HepG2 (cell line): ENCODE results near the gene DPY19L3.

Experiments used
- FOXP1 ChIP-seq, 2 experiments: fragments of 450-650 bp in 1 of 2; IDR thresholded peaks; 2 replicates each; pipeline ENCODE4 v1.6.1; 2017 to 2018; ENCODE audit warnings: antibody characterized with exemption in 1 of 2
- GABPA ChIP-seq, 2 experiments: IDR thresholded peaks; 2 replicates each; pipeline ENCODE4 v1.6.1; 2011 to 2016; ENCODE audit warnings: low read depth in 2 of 2, low read length in 1 of 2, missing biosample characterization in 1 of 2, missing genetic modification characterization in 1 of 2
- POLR2A ChIP-seq, 2 experiments: IDR thresholded peaks; 2 replicates each; pipeline ENCODE4 v1.6.1; 2011; ENCODE audit warnings: low read depth in 2 of 2, low read length in 2 of 2, mild to moderate bottlenecking in 1 of 2, moderate library complexity in 1 of 2; ENCODE audit not compliant: insufficient read depth in 1 of 2
- POLR2AphosphoS5 ChIP-seq: IDR thresholded peaks from 2 replicates; pipeline ENCODE4 v1.6.1; 2012; ENCODE audit warnings: low read depth, low read length
- SIN3A ChIP-seq: IDR thresholded peaks from 2 replicates; pipeline ENCODE4 v1.6.1; 2011; ENCODE audit warnings: low read depth, mild to moderate bottlenecking, control low read depth, low read length, borderline replicate concordance
- STAT5B ChIP-seq: sonication (generic); formaldehyde crosslinking; IDR thresholded peaks from 2 replicates; pipeline ENCODE4 v1.4.0; 2020; ENCODE audit warnings: missing genetic modification reagents
- ZNF235 ChIP-seq: sonication (generic); formaldehyde crosslinking; IDR thresholded peaks from 2 replicates; pipeline ENCODE4 v1.8.1; 2023; ENCODE audit warnings: mild to moderate bottlenecking, missing genetic modification reagents, borderline replicate concordance
- ZNF263 ChIP-seq: sonication (generic); formaldehyde crosslinking; IDR thresholded peaks from 2 replicates; pipeline ENCODE4 v1.4.0; 2020; ENCODE audit warnings: missing genetic modification reagents
- ZNF749 ChIP-seq: sonication (generic); formaldehyde crosslinking; IDR thresholded peaks from 2 replicates; pipeline ENCODE4 v1.8.0; 2022; ENCODE audit warnings: mild to moderate bottlenecking, missing genetic modification reagents, moderate library complexity, borderline replicate concordance
- TF ChIP-seq, protein P1 (sequence below): sonication (generic); formaldehyde crosslinking; IDR thresholded peaks from 2 replicates; pipeline ENCODE4 v1.8.1; 2023; ENCODE audit warnings: missing genetic modification reagents, mild to moderate bottlenecking, borderline replicate concordance
- TF ChIP-seq, protein P2 (sequence below): sonication (generic); formaldehyde crosslinking; IDR thresholded peaks from 2 replicates; pipeline ENCODE4 v1.8.1; 2023; ENCODE audit warnings: missing genetic modification reagents, inconsistent platforms, borderline replicate concordance
- TF ChIP-seq, protein P3 (sequence below): fragments of 450-650 bp; IDR thresholded peaks from 2 replicates; pipeline ENCODE4 v1.6.1; 2016
- TF ChIP-seq, protein P4 (sequence below): sonication (generic); formaldehyde crosslinking; IDR thresholded peaks from 2 replicates; pipeline ENCODE4 v1.5.0; 2020; ENCODE audit warnings: mild to moderate bottlenecking, missing genetic modification reagents, moderate library complexity

DNA sequence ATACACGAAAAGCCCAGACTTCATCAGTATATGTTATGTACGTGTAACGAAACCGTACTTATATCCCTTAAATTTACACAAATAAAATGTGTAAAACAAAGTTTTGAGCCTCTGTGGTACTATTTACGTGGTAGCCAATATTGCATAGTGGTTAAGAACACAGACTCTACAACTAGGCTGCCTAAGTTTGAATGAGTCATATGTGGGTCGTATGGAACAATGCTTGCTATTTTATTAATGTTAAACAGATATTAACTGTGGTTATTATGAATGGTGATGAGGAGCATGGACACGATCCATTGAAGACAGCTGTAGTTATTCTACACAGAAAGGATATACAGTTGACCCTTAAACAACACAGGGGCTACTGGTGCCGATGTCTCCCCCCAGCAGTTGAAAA is 42.5 kb downstream of the DPY19L3 start:
- TF ChIP-seq, protein P1, sequence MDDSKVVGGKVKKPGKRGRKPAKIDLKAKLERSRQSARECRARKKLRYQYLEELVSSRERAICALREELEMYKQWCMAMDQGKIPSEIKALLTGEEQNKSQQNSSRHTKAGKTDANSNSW (CRISPR knock-in tag): no peak
- TF ChIP-seq ZNF235 (CRISPR knock-in tag) (no peak), STAT5B (CRISPR knock-in tag) (no peak), ZNF263 (CRISPR knock-in tag) (no peak), POLR2A (IDR thresholded peaks at IDR 0.05; ENCODE audit: insufficient read depth in 1 of 2, low read depth in 2 of 2, low read length in 2 of 2) (no peak), SIN3A (no peak), FOXP1 (IDR thresholded peaks at IDR 0.05) (no peak), FOXP1 (CRISPR knock-in tag; IDR thresholded peaks at IDR 0.05) (no peak), POLR2AphosphoS5 (no peak), ZNF749 (CRISPR knock-in tag) (no peak), GABPA (IDR thresholded peaks at IDR 0.05; ENCODE audit: low read depth, low read length) (no peak), GABPA (CRISPR knock-in tag; IDR thresholded peaks at IDR 0.05; ENCODE audit: low read depth) (no peak)
- TF ChIP-seq, protein P2, sequence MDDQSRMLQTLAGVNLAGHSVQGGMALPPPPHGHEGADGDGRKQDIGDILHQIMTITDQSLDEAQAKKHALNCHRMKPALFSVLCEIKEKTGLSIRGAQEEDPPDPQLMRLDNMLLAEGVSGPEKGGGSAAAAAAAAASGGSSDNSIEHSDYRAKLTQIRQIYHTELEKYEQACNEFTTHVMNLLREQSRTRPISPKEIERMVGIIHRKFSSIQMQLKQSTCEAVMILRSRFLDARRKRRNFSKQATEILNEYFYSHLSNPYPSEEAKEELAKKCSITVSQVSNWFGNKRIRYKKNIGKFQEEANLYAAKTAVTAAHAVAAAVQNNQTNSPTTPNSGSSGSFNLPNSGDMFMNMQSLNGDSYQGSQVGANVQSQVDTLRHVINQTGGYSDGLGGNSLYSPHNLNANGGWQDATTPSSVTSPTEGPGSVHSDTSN (CRISPR knock-in tag): no peak
- TF ChIP-seq, protein P3, sequence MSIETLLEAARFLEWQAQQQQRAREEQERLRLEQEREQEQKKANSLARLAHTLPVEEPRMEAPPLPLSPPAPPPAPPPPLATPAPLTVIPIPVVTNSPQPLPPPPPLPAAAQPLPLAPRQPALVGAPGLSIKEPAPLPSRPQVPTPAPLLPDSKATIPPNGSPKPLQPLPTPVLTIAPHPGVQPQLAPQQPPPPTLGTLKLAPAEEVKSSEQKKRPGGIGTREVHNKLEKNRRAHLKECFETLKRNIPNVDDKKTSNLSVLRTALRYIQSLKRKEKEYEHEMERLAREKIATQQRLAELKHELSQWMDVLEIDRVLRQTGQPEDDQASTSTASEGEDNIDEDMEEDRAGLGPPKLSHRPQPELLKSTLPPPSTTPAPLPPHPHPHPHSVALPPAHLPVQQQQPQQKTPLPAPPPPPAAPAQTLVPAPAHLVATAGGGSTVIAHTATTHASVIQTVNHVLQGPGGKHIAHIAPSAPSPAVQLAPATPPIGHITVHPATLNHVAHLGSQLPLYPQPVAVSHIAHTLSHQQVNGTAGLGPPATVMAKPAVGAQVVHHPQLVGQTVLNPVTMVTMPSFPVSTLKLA: no peak
- TF ChIP-seq, protein P4, sequence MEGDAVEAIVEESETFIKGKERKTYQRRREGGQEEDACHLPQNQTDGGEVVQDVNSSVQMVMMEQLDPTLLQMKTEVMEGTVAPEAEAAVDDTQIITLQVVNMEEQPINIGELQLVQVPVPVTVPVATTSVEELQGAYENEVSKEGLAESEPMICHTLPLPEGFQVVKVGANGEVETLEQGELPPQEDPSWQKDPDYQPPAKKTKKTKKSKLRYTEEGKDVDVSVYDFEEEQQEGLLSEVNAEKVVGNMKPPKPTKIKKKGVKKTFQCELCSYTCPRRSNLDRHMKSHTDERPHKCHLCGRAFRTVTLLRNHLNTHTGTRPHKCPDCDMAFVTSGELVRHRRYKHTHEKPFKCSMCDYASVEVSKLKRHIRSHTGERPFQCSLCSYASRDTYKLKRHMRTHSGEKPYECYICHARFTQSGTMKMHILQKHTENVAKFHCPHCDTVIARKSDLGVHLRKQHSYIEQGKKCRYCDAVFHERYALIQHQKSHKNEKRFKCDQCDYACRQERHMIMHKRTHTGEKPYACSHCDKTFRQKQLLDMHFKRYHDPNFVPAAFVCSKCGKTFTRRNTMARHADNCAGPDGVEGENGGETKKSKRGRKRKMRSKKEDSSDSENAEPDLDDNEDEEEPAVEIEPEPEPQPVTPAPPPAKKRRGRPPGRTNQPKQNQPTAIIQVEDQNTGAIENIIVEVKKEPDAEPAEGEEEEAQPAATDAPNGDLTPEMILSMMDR (CRISPR knock-in tag): no peak
